ENCODE measurements around the gene TALDO1. TPM values are rescaled to one million over a fixed set of nuclear protein-coding genes. Genes with fewer than 3 reads are reported as not detected.
A peak's percentile ranks its signal among the peaks of the same experiment; 100 is the strongest.

TALDO1 gene
- total RNA-seq (ENCODE audit: unreplicated experiment) = 123 TPM
- long read RNA-seq, transcript TALDO1-201 (8 exons, 1,346 nt) = major isoform, 127 of 132 reads
- long read RNA-seq, partial matches to known transcripts = 1 of 132 reads
- long read RNA-seq, other reads (novel, unspliced or antisense) = 2 of 132 reads

GRCh38 chr11:747158-748006 is at the start of gene TALDO1:
TALDO1 (plus strand) TSS chr11:747464; CDS start chr11:747482, 18 bp downstream.
- Mint-ChIP-seq H3K9me3 (ENCODE audit: unreplicated experiment) (no peaks in the 10 kb centered on the region), H3K4me1 (ENCODE audit: unreplicated experiment) (peaks cover 5% of the 10 kb centered on the region), H3K36me3 (ENCODE audit: low read depth, unreplicated experiment) (no peaks in the 10 kb centered on the region), H3K4me3 (ENCODE audit: unreplicated experiment) (peak within 1 kb of the TSS; percentile 89), H3K27me3 (ENCODE audit: unreplicated experiment) (peaks cover 4% of the 10 kb centered on the region), H3K27ac (ENCODE audit: unreplicated experiment) (no peak within 1 kb of the TSS)
- TF ChIP-seq CTCF (IDR thresholded peaks at IDR 0.05; ENCODE audit: unreplicated experiment) = no peak
- peak; percentile 94 for DNase-seq (ENCODE audit: low spot score)

GRCh38 chr11:697811-698311 is 49.4 kb upstream of the TALDO1 start:
- Mint-ChIP-seq H3K4me3 (ENCODE audit: unreplicated experiment) (peak overlapping the region; percentile 70), H3K9me3 (ENCODE audit: unreplicated experiment) (no peaks in the 10 kb centered on the region), H3K4me1 (ENCODE audit: unreplicated experiment) (peaks cover 36% of the 10 kb centered on the region), H3K36me3 (ENCODE audit: low read depth, unreplicated experiment) (peaks cover 8% of the 10 kb centered on the region), H3K27ac (ENCODE audit: unreplicated experiment) (peak overlapping the region; percentile 70), H3K27me3 (ENCODE audit: unreplicated experiment) (peaks cover 7% of the 10 kb centered on the region)
- TF ChIP-seq CTCF (IDR thresholded peaks at IDR 0.05; ENCODE audit: unreplicated experiment) = no peak
- DNase-seq (ENCODE audit: low spot score) = no peak

GRCh38 chr11:698493-699115 is 48.7 kb upstream of the TALDO1 start:
- Mint-ChIP-seq H3K27me3 (ENCODE audit: unreplicated experiment) (peaks cover under 1% of the 10 kb centered on the region), H3K36me3 (ENCODE audit: low read depth, unreplicated experiment) (peaks cover 1% of the 10 kb centered on the region), H3K27ac (ENCODE audit: unreplicated experiment) (peak overlapping the region; percentile 33), H3K4me1 (ENCODE audit: unreplicated experiment) (peaks cover 29% of the 10 kb centered on the region), H3K9me3 (ENCODE audit: unreplicated experiment) (no peaks in the 10 kb centered on the region), H3K4me3 (ENCODE audit: unreplicated experiment) (no peak overlapping the region)
- TF ChIP-seq CTCF (IDR thresholded peaks at IDR 0.05; ENCODE audit: unreplicated experiment) = no peak
- no peak for DNase-seq (ENCODE audit: low spot score)

DNA sequence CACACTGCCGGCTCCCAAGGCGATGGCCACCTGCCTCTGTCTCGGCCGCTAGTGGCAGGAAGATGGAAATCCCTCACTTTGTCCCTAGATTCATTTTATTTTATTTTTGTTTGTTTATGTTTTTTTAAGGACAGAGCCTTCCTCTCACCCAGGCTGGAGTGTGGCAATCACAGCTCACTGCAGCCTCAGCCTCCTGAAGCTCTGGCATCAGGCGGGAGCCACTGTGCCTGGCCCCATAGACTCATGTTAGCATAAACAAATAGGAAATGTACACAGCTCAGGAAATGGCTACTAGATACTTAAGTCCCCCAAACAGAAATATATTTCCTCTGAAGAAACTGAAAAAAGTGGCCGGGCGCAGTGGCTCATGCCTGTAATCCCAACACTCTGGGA is 48.2 kb upstream of the TALDO1 start:
- H3K4me3 Mint-ChIP-seq (ENCODE audit: unreplicated experiment) = no peak overlapping the region
- DNase-seq (ENCODE audit: low spot score) = no peak
- H3K27ac Mint-ChIP-seq (ENCODE audit: unreplicated experiment) = no peak overlapping the region
- H3K27me3 Mint-ChIP-seq (ENCODE audit: unreplicated experiment) = peaks cover 3% of the 10 kb centered on the region
- no peaks in the 10 kb centered on the region for H3K36me3 Mint-ChIP-seq (ENCODE audit: low read depth, unreplicated experiment)
- H3K4me1 Mint-ChIP-seq (ENCODE audit: unreplicated experiment) = peaks cover 27% of the 10 kb centered on the region
- no peaks in the 10 kb centered on the region for H3K9me3 Mint-ChIP-seq (ENCODE audit: unreplicated experiment)
- TF ChIP-seq CTCF (IDR thresholded peaks at IDR 0.05; ENCODE audit: unreplicated experiment) = no peak

All from endothelial cell (in vitro differentiated cells).